M059J (cell line): ENCODE data around the gene ZNF358. TPM values are rescaled to one million over a fixed set of nuclear protein-coding genes. Genes with fewer than 3 reads are reported as not detected.

Source experiments
- DNase-seq: peaks from one replicate; pipeline ENCODE4 v3.0.0-alpha.2; 2012; ENCODE audit warnings: low read depth
- total RNA-seq: library from RNA; depleted of rRNA; stranded (reverse); fragments of >200 nt; shearing (Covaris generic); gene quantifications from 2 replicates; pipeline ENCODE4 v1.2.3, GENCODE V29; 2014; rRNA removed

ZNF358 gene
- total RNA-seq, 1 experiment from 2014 or later: 55.4 TPM

DNA sequence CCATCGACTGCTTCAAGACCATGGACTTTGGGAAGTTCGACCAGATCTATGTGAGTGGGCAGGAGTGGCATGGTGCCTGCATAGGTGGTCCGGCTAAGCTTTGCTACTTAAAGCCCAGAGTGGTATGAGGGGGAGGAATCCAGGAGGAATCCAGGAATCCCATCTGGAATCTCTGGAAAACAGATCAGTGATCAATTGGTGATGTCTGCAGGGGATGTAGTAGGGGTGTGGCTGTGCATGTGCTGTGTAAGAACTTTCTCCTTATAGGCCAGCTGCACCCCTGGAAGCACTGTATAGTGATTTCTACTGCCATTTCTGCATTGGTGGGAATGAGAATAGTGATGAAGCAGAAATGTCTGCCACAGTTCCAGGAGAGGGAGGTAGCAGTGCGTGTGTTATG lies 43.2 kb downstream of the ZNF358 start:
- no peak for DNase-seq

DNA sequence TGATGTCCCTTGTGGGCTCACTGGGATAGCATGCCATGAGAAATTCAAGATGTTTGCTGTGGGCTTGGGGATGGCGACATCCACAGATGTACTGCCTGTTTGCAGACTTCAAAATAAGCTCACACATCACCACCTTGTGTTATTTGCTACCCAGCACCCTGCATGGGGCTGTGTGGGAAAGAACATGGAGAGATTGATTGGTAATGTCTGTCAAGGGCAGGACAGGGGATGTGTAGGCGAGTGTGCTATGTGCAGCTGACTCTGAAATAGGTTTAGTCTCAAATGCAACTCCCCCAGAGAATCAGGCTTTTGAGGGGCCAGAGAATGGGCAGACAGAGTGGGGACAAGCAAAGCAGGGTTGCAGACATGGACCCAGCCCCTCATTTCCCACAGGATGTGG lies 44.4 kb downstream of the ZNF358 start:
- no peak for DNase-seq

DNA sequence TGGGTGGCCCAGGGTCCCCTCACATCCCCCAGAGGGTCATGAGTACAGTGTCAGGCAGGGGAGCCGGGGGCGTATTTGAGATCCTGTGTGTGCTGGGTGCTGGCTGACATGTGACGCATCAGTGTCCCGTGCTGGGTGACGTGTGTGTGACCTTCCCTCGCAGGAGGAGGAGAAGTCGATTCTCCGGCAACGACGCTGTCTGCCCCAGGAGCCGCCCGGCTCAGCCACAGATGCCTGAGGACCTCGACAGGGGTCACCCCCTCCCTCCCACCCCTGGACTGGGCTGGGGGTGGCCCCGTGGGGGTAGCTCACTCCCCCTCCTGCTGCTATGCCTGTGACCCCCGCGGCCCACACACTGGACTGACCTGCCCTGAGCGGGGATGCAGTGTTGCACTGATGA lies 45.4 kb downstream of the ZNF358 start:
- no peak for DNase-seq

DNA sequence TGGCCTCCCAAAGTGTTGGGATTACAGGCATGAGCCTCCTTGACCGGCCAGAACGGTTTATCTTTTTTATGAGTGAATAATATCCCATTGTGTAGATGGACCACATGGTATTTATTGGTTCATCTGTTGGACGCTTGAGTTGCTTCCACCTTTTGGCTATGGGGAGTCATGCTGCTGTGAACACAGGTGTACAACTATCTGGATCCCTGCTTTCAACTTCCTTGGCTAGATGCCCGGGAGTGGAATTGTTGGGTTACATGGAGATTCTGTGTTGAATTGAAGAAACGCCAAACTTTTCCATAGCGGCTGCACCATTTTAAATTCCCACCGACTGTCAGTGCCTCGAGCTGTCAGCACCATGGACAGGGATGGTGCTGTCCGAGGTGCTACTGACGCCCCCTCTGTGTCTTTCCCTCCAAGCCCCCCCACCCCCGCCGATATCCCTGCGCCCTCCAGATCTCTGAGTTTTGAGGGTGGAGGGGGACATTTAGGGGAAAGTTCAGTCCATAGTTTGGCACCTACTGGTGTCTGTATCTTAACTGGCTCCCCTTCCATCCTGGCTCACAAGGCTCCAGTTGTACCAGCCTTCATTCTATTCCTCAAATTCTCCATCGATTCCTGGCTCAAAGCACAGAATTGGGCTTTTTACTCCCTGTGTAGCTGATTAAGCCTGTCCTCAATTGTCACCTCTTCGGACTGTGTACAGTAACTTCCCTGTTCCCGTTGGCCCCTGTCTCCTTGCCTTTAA lies 46.9 kb downstream of the ZNF358 start:
- DNase-seq: no peak

DNA sequence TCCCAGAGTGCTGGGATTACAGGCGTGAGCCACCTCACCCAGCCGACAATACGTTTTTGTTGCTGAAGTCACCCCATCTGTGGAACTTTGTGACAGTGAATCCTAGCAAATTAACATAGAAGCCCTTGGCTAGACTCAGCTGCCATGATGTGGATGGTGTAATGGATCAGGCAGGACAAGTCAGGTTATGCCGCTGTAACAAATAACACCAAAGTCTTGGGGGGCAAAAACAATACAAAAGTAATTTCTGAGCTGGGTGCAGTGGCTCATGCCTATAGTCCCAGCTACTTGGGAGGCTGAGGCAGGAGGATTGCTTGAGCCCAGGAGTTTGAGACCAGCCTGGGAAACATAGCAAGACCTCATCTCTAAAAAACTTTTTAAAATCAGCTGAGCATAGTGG lies 49.0 kb downstream of the ZNF358 start:
- DNase-seq: no peak

DNA sequence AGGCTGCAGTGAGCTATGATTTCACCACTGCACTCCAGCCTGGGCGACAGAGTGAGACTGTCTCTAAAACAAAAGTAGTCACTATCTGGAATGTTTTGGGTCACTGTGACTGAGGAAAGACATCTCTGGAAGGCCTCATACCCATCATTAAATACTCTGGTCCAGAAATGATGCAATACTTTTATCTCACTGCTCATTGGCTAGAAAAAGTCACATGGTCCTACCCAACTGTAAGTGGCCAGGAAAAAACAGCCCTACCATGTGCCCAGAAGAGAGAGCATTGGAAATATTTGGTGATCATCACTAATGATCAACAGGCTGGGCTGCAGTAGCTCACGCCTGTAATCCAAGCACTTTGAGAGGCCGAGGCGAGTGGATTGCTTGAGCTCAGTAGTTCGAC lies 49.4 kb downstream of the ZNF358 start:
- no peak for DNase-seq

Other genes with a start within 250 kb of the ZNF358 start
- 0.37 and 1.6 TPM in 2 replicates for gene INSR, start 221.7 kb upstream of the ZNF358 start, total RNA-seq
- 27.7 and 54.2 TPM in 2 replicates for gene ARHGEF18, start 167.2 kb upstream of the ZNF358 start, total RNA-seq
- gene PEX11G, start 27.1 kb upstream of the ZNF358 start, total RNA-seq: 0.20 and 0.74 TPM in 2 replicates
- gene MCOLN1, start 6.5 kb downstream of the ZNF358 start, total RNA-seq: 2.9 and 7.8 TPM in 2 replicates
- gene PNPLA6, start 19.6 kb downstream of the ZNF358 start, total RNA-seq: 46.3 and 86.0 TPM in 2 replicates
- 0.15 TPM in 1 of 2 replicates, not detected in the other for gene CAMSAP3, start 79.8 kb downstream of the ZNF358 start, total RNA-seq
- 26.0 and 38.5 TPM in 2 replicates for gene XAB2, start 113.4 kb downstream of the ZNF358 start, total RNA-seq
- gene PET100, start 113.7 kb downstream of the ZNF358 start, total RNA-seq: 54.8 and 67.8 TPM in 2 replicates
- gene PCP2, start 117.6 kb downstream of the ZNF358 start, total RNA-seq: not detected in 2 replicates
- gene STXBP2, start 121.0 kb downstream of the ZNF358 start, total RNA-seq: 0.30 and 2.8 TPM in 2 replicates
- gene RETN, start 152.9 kb downstream of the ZNF358 start, total RNA-seq: not detected in 2 replicates
- not detected in 2 replicates for gene MCEMP1, start 161.0 kb downstream of the ZNF358 start, total RNA-seq
- gene TRAPPC5, start 164.7 kb downstream of the ZNF358 start, total RNA-seq: 89.9 and 101 TPM in 2 replicates
- not detected in 2 replicates for gene FCER2, start 186.0 kb downstream of the ZNF358 start, total RNA-seq
- not detected in 2 replicates for gene CLEC4G, start 216.0 kb downstream of the ZNF358 start, total RNA-seq
- not detected in 2 replicates for gene CD209, start 231.4 kb downstream of the ZNF358 start, total RNA-seq
- not detected in 2 replicates for gene CLEC4M, start 247.1 kb downstream of the ZNF358 start, total RNA-seq